Measurements from ENCODE around the gene CKAP4.

- TF ChIP-seq CTCF (IDR thresholded peaks at IDR 0.05) (no peak), EZH2 (IDR thresholded peaks at IDR 0.05; ENCODE audit: borderline replicate concordance, insufficient read depth, low read depth, low read length, poor library complexity, severe bottlenecking) (no peak)
Measured at GRCh38 chr12:106297075-106297474, 49.3 kb upstream of the CKAP4 start.

All from B cell (primary cell).